Activated CD4-positive, CD25-positive, alpha-beta regulatory T cell treated with anti-CD3 and anti-CD28 coated beads, Interleukin-2, amount 50 U/mL, for 24 hours (primary cell): ENCODE results near the gene KIF26A.

ENCODE experiments used
- ATAC-seq, 2 donors: fragments of 150-1000 bp; cut with Tn5 transposase; one replicate each; pipeline ENCODE4 v1.10.0; 2021; ENCODE audit warnings: mild to moderate bottlenecking in 1 of 2, moderate library complexity in 1 of 2

KIF26A gene

DNA sequence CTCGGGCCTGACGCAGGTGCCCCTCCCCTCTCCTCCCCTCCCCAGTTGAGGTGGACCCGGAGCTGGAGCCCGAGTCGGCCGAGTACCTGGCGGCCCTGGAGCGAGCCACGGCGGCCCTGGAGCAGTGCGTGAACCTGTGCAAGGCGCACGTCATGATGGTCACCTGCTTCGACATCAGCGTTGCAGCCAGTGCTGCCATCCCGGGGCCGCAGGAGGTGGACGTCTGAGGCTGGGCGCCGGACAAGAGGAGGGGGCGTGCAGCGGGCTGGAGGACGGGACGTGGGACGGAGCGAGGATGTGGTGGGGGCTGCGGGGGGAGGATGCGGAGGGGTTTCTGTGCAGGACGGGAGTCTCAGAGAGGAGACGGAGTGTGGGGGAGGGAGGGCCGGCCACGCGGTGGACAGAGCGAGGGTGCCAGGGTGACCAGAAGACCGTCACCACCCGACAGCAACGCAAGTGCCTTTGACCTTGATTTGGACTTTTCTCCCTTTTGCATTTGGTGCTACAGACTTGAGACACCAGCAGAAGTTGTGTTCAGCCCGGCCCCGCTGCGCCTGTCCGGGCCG lies 41.3 kb downstream of the KIF26A start:
- no peak for ATAC-seq

DNA sequence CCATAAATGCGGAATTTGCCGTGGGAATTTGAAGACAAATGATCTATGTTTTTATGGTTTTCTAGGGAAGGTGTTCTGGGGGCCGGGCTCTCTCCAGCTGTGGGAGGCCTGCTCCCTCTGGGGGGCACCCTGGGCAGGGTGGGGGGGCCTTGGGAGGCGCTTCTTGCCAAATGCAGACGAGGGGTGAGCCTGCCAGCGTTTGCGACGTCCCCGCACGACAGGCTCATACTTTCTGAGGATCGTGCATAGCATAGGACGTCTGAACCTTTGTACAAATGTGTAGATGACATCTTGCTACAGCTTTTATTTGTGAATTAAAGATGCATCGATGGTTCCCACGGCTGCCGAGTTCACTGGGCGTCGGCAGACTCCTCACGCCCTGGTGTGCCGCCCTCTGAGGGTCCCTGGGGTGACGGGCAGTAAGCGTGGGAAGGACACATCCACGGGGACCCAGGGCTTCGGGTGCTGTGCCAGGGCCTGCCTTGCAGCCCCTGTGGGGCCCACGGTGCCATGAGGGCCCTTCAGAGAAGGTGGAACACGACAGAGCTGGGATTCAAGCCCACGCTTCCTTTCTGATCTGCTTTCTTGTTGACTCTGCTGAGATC lies 42.3 kb downstream of the KIF26A start:
- no peak for ATAC-seq

DNA sequence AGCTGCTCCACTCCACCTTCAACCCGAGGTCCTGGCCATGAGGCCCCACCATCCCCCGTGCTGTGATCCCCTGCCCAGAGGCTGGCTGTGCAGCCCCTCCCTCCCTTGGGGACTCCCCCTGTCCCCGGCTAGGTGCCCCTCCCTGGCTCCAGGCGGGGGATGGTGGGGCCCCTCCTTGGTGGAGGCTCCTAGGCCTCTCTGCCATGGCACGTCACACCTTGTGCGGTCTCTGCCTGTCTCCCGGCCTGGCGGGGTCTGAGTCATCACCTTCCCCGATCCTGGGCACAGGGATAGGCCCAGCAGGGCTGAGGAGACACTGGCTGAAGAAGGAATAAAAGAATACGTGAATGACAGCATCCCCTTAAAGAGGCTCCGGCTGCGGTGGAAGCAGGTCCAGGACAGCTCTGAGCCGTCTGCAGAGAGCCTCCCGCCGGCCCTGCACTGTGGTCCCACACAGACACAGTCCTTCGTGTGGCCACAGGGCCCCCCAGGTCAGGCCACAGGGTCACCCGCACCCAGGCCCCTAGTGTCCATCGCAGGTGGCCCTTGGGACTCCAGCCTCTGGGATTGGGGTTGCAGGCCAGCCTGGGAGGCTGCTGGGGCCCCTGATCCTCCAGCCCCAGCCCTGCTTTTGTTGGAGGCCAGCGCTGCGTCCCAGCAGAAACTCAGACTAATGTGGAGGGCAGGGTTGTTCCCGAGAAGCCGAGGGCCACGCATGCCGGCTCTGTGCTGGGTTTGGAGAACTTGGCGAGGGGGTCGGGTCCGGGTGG lies 43.6 kb downstream of the KIF26A start:
- ATAC-seq = no peak

DNA sequence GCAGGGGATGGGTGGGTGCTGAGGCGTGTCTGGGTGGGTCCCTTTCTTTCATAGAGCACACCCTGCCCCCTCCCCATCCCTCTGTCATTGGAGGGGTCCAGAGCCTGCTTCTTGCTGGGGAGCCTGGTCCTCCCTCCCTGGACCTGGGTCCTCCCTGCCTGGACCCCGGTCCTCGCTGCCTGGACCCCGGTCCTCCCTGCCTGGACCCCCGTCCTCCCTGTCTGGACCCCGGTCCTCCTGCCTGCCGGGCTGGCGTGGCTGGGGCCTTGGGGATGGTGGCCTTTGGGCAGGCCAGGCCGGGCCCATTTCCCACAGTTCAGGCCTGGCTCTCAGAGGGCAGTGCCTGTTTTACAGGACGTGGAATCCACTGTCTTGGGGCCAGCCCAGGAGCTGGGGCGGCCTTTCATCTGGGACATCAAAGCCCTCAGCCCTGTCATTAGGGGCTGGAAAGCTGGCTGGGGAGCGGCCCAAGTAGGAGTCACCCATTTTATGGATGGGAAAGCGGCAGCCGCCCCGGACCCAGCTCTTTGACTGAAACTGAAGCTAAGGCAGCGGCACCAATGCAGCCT lies 44.6 kb downstream of the KIF26A start:
- ATAC-seq = no peak

DNA sequence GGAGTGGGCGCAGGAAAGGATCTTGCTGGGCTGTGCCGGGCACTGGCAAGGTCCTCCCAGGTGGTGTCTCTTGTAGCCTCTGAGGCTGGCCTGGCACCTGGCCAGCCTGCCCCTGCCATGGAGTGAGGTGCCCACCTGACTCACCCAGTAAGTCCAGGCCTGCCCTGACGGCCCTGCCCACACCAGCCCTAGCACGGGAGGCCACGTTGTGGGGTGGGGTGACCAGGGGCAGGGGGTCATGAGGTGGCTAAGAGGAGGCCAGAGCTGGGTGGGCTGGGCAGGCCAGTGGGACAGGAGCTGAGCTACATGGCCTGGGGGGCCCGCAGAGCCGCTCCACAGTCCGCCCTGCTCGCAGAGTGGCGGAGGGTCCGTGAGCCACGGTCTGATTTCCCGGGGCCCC lies 45.4 kb downstream of the KIF26A start:
- peak in 1 of 2 donors; percentile 20 for ATAC-seq

DNA sequence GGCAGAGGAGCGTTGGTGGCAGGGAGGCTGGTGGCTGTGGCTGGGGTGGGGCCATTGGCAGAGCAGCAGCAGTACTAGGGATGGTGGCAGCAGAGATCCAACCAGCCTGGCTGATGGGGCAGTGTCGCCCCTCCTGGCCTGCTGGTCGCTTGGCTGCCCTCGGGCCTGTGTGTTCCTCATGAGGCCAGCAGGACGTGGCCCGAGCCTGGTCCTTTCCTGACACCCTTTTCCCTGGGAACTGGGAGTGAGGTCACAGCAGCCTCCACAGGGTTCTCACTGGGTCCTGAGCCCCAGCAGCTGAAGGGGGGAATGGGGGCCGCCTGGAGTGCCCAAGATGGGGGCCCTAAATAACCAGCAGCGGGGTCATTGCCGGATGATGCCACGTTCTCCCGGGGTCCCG lies 46.1 kb downstream of the KIF26A start:
- no peak for ATAC-seq

DNA sequence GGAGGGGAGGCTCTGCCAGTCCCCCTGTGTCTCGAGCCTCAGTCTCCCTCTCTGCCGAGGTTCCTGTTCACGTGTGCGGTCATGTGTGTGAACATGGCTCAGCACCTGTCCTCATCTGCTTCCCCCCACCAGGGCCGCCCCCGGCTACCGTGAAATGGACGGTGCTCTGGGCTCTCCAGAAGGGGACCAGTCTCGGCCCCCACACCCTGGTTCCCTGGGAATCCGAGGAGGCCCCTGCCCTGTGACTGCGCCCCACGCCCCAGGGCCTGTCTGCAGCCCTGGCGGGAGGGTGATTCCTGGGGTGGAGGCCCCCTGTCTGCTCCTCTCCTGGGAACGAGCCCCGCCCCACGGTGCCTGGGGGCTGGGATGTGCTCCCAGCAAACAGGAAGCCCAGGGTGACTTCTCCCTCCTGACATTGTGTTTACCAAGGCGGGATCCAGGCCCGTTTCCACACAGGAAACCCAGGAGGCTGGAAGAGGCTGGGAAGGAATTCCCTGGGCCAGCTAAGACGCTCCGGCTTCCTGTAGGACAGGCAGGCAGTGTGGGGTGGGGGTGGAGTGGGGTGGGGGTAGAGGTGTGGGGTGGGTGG lies 46.6 kb downstream of the KIF26A start:
- ATAC-seq = no peak

DNA sequence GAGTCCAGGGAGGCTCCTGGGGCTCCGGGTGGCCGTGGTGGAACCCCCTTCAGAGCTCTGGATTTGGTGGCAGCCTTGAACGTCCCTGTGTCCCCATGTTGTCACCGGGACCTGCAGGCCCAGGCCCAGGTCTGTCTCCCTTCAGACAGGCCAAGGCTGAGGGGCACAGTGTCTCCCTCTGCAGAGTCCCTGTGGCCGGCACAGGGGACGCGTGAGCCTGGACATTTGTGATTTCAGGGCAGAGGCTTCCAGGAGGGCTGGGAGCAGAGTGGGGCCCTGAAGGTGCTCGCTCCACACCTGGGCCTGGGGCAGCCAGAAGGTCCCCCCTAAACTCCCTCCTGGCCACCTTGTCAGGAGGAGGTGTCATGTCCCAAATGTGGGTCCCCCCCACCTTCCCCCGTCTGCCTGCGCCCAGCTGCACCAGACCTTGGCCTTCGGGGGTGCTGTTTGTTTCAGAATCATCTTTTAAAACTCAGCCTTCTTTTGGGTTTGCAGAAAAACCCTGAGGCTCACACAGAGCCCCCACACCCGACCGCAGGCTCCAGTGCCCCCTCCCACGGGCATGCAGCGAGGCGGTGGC lies 47.6 kb downstream of the KIF26A start:
- ATAC-seq = no peak

DNA sequence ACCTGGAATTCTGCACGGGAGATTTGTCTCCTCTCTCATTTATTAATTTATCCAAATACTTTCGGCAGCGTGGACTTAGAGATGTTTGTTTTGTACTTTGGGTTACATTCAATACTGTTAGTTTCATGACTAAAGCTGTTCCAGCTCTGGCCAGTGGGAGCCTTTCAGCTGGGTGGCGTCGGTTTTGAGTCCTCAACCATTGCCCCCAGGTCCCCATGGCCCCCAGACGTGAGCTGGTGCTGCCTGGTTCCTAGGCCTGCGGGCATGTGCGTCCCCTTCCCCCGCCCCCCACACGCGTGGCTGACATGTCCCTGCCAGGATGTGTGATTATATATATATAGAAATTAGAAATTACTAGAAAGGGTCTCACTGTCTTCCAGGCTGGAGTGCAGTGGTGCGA lies 48.2 kb downstream of the KIF26A start:
- no peak for ATAC-seq

DNA sequence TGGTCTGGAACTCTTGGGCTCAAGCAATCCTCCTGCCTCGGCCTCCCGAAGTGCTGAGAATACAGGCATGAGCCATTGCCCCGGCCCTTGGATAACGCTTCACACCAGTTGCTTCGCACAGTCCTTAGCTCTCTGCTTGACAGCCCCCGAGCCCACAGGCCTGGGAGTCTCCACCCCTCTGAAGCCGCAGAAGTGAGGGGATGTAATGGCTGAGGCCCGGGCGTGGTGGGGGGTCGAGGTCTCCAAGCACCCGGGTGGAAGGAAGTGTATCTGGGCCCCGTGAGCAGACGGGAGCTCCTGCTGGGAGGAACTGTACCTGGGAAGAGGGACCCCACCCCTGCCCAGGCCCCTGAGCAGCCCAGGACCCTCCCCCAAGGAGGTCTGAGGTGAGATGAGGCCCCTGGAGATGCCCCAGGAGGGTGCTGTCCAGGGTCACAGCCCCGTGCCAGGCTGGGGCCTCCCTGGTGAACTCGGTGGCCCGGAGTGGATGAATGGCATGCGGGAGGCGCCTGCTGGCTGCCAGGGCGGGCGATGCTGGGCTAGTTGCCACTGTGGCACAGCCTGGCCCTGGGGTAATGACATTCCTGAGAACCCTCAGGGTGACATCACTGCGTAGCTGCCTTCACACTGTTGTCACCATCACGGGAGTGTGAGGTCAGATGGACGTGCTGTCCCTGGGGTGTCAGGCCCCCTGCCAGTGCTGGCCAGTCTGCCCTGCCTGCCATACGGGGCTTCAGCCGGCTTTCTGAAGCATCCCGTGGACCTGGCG lies 48.9 kb downstream of the KIF26A start:
- no peak for ATAC-seq

DNA sequence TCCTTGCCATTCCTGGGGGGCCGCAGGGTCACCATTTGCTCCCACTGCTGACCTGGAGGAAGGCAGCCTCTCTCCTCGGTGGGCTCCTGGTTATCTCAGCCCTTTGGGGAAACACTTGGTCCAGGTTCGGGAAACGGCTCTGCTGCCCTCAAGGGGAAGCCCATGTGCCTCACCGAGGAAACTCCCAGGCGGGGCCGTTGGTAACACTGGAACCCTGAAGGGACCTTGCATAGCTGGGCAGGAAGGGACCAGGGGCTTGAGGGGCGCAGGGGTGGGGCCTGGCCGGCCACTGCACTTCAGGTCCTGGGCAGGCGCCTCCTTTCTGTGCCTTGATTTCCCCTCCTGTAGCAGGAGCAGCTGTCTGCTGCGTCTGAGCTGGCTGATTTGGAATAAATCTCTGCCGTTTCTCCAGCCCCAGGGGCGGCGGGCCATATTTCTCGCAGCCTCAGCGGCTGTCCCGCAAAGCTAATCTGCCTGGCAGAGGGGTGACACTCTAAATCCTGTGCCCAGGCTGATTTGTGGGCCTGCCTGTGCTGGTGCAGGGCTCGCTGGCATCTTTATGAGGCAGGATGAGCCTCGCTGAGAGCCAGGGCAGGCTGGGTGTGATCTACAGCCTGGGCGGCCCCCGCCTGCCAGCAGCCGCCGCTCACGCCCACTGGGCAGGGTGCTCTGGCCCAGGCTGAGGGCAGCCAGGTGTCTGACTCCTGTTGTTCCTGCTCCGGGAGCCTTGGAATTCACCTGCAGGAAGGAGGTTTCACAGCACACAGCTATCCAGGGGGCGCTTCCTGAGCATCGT lies 49.7 kb downstream of the KIF26A start:
- no peak for ATAC-seq

DNA sequence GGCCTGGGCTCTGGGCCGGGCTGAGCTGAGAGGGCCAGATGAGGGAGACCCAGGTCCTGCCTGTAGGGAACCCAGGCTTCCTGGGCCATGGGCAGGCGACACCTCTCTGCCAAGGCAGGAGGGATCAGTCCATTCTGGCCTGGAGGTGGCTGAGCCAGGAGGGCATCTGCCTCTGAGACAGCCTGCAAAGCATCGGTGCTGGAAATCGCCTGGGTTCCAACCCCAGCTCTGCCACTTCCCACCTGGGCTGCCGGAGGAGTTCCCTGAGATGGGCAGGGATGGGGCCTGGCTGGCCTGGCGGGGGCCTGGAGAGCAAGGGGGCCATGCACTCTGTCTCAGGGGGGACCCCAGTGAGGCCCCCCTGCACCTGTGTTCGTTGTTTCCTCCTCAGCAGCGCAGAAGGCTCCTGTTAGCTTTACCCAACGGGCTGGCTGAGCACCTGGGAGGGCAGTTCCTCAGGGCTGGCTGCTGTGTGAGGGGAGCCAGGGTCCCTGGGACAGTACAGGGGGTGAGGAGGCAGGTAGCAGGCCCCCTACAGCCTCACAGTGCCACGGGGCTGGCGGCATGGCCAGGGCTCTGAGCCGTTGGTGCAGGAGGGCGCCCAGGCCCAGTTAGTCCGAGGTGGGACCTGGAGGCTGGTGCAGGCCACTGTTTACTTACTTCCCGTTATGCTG lies 50.5 kb downstream of the KIF26A start:
- no peak for ATAC-seq

DNA sequence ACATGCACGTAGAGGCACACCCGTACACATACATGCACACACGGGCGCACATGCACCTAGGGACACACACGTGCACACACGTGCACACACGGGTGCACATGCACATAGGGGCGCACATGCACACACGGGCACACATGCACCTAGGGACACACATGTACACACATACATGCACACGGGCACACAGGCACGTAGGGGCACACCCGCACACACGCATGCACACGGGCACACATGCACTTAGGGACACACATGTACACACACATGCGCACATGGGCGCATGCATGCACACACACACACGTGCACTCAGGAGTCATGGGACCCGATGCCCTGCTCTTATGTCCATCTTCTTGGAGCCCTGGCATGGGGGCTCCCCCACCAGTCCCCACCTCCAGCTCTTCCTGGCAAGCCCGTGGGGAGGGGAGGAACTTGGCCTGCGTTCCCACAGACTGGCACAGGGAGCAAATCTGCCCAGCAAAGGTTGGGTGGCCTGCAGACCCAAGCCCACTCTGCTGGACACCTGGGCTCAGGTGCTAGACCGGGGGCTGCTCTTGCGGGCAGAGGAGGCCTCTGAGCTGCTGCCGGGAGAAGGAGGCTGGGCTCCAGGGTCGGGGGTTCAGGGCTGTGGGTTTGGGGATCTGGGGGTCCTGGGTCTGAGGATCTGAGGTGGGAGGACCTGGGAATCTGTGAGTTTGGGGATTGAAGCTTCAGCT lies 51.4 kb downstream of the KIF26A start:
- ATAC-seq = no peak

DNA sequence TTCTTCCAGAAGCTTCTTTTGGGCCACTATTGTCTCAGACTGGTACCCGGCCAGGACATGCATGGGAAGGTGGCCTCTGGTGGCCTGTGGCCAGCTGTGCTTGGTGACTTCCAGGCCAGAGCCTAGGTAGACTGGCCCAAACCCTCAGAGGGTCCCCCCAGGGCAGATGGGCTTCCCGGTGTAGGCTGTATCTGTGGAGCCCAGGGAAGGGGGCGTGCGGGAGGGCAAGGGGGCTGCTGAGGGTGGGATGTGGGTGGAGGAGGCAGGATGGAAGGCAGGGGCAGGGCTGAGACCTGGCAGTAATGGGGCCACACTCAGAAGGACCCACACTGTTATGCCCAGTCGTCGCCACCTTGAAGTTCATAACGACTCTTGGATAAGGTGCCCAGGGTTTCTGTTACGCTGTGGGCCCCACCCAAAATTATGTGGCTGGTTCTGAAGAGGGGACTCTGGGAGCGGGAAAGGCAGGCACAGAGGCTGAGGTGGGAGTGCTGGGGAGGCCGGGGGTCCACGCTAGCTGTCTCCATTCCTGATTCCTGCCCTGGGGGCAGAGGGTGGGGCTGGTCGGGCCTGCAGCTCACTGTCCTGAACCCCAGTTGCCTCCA lies 52.1 kb downstream of the KIF26A start:
- ATAC-seq = no peak

DNA sequence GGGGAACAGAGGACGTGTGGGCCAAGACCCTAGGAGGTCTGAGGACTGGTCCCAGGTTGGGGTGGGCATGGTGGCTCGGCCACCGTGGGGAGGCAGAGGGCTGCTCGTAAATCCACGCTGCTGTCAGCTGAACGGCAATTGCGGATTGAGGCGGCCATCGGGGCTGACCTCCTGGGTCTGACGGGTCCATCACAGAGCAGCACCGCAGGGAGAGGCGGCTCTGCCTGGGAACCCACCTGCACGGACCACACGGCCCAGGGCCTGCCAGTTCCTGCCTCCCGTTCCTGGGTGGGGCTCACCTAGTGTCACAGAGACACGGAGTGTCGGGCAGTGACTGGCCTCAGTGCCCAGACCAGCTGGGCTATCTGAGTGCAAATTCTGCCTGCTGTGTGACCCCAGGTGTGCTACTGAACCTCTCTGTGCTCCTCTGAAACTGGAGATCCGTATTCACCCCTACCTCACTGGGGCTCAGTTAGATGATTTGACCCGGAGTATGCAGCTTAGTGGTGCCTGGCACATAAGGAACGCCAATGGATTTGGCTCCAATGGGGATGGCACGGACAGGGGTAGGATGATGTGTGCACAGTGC lies 53.1 kb downstream of the KIF26A start:
- no peak for ATAC-seq

DNA sequence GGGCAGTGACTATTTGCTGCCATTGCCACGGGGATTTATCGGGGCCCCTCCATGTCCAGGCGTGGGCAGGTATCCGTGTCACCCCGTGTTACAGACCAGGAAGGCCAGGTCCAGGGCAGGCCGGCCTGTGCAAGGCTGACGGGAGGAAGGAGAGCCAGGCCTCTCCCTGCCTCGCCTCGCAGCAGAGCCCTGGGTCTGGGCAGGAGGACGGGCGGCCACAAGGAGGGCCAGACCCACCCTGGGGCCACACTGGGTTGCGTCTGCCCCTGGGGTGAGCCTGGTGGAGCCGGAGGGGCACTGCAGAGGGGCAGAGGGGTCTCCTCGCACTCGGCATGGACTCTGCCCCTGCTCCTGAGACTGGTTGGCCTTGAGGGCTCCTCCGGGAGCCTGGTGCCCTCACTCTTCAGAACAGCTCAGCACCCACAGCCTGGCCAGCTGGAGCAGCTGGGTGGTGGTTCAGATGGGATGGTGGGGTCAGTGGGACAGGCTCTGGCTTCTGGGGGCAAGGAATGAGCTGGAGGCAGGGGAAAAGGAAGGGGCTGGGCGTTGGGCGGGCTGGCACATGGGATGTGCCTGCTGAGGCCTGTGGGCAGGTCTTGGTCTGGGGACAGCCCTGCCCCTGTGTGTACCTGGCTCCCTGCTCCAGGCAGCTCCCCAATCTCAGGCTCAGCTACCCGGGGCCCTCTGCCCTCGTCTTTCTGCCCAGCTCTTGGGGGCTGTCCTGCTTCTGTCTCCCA lies 53.9 kb downstream of the KIF26A start:
- no peak for ATAC-seq

DNA sequence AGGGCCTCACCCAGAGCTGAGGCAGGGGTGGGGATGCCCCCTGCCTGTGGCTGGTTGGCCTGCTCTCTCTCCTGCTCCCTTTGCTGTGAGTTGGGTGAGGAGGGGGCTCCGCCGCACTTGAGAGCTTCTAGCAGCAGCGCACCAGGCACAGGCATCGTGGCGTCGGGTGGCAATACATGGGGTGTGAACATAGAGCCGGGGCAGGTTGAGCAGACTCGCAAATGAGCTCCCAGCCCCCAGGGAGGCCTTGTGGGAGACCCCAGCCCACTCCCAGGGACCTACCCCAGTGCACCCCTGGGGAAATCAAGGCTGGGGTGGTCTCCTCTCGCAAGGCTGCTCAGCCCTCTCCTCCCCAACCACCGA lies 54.5 kb downstream of the KIF26A start:
- no peak for ATAC-seq

DNA sequence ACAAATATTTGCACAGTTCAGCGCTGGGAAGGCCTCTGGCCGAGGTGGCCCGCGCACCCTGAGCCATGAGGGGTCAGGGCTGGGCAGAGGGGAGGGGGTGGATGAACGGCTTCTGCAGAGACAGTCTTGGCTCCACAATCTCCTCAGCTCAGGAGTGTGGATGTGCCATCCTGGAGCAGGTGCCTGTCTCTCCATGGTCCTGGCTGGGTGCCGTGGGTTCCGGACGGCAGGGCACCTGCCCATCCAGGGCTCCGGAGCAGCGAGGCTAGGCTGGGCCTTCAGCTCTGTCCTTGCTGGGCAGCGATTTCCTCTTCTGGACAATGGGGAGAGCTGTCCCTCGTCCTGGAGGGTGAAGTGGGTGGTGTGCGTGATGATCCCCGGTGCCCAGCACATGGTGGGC lies 55.6 kb downstream of the KIF26A start:
- no peak for ATAC-seq

DNA sequence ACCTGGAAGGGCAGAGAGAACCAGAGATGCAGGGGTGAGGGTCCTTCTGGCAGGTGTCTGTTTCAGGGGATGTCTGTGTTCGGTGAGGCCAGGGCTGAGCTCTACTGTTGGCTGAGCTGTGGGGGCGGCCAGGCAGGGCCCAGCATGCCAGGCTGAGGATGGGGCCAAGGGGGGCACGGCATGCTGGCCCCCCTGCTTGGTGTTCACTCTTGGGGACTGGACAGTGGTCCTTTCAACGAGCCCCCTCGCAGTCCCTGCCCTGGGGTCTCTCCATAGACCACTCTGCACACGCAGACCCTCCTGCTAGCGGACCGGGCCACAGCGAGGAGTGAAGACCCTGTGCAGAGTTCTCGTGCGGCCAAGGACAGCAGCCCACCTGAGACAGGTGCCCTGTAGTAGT lies 56.3 kb downstream of the KIF26A start:
- ATAC-seq = no peak
